IMR-90 (cell line): ENCODE measurements around the gene MS4A12. TPM values are rescaled to one million over a fixed set of nuclear protein-coding genes. Genes with fewer than 3 reads are reported as not detected.
"Not testable (repeated sequence)": the region's sequence is repeated elsewhere in the genome, so short reads cannot be mapped to it uniquely, and the experiment has no call there.

Experiments
- ATAC-seq: fragments of 200-7000 bp; cut with Tn5 transposase; 2 replicates; pipeline ENCODE4 v1.9.1; 2020; ENCODE audit warnings: low read depth, mild to moderate bottlenecking, moderate library complexity
- BruUV-seq: library from RNA; stranded (reverse); fragments of 400-500 nt; replicated peaks from 2 replicates; lab custom pipeline; 2021; lab: Mats Ljungman, UMichigan
- CTCF ChIA-PET: fragments of 300-600 bp; formaldehyde crosslinking; extraction: SDS; loops from one replicate; lab custom pipeline; 2021; ENCODE audit warnings: antibody characterized with exemption; lab: Yijun Ruan, JAX
- POLR2A ChIA-PET: fragments of 300-600 bp; sonication (Branson Sonifier 250); formaldehyde crosslinking; loops from one replicate; lab custom pipeline; 2022; ENCODE audit warnings: antibody characterized with exemption; ENCODE audit not compliant: unreplicated experiment; lab: Charles Lee
- DNase-seq: peaks from one replicate; pipeline ENCODE4 v3.0.0; 2013
- H2AFZ ChIP-seq: replicated peaks from 2 replicates; pipeline ENCODE3; 2013; ENCODE audit warnings: low read length, mild to moderate bottlenecking; ENCODE audit not compliant: poor library complexity
- H2AK5ac ChIP-seq: 2 replicates; pipeline ENCODE4 v1.6.1; 2013; ENCODE audit warnings: low read depth, low read length, inconsistent platforms
- H2AK9ac ChIP-seq: replicated peaks from 2 replicates; pipeline ENCODE3; 2013; ENCODE audit warnings: mild to moderate bottlenecking, low read depth, low read length, moderate library complexity; ENCODE audit not compliant: poor library complexity
- H2BK120ac ChIP-seq: 2 replicates; pipeline ENCODE4 v1.6.1; 2013; ENCODE audit warnings: low read depth, low read length, inconsistent platforms
- H2BK15ac ChIP-seq: 3 replicates; pipeline ENCODE4 v1.6.1; 2013; ENCODE audit warnings: low read depth, low read length, inconsistent platforms
- H2BK20ac ChIP-seq: 2 replicates; pipeline ENCODE4 v1.6.1; 2013; ENCODE audit warnings: low read depth, mild to moderate bottlenecking, inconsistent platforms, low read length, moderate library complexity
- H2BK5ac ChIP-seq: 2 replicates; pipeline ENCODE4 v1.6.1; 2013; ENCODE audit warnings: mild to moderate bottlenecking, low read depth, low read length, inconsistent platforms; ENCODE audit not compliant: poor library complexity, severe bottlenecking
- H3K14ac ChIP-seq: replicated peaks from 2 replicates; pipeline ENCODE4 v1.6.1; 2013; ENCODE audit warnings: low read depth, low read length, inconsistent platforms
- H3K18ac ChIP-seq: 2 replicates; pipeline ENCODE4 v1.6.1; 2013; ENCODE audit warnings: low read depth, low read length, control low read depth
- H3K23ac ChIP-seq: 2 replicates; pipeline ENCODE4 v1.6.1; 2013; ENCODE audit warnings: low read depth, low read length, inconsistent platforms
- H3K27ac ChIP-seq: 2 replicates; pipeline ENCODE4 v1.5.1; 2013; ENCODE audit warnings: mild to moderate bottlenecking, control low read depth, low read length; ENCODE audit not compliant: insufficient read depth
- H3K27me3 ChIP-seq: 2 replicates; pipeline ENCODE4 v1.6.1; 2013; ENCODE audit warnings: low read length; ENCODE audit not compliant: control insufficient read depth, insufficient read depth
- H3K36me3 ChIP-seq: 2 replicates; pipeline ENCODE4 v1.6.1; 2013; ENCODE audit warnings: low read length, mixed read lengths; ENCODE audit not compliant: control insufficient read depth, insufficient read depth
- H3K4ac ChIP-seq: 2 replicates; pipeline ENCODE4 v1.6.1; 2013; ENCODE audit warnings: low read depth, low read length, inconsistent platforms
- H3K4me1 ChIP-seq: 2 replicates; pipeline ENCODE4 v1.6.1; 2013; ENCODE audit warnings: low read length, mixed read lengths; ENCODE audit not compliant: control insufficient read depth, insufficient read depth
- H3K4me2 ChIP-seq: 2 replicates; pipeline ENCODE4 v1.6.1; 2013; ENCODE audit warnings: low read depth, mild to moderate bottlenecking, control low read depth, low read length, moderate library complexity
- H3K4me3 ChIP-seq: 2 replicates; pipeline ENCODE4 v1.5.1; 2013; ENCODE audit warnings: low read depth, mild to moderate bottlenecking, control low read depth, low read length, moderate library complexity; ENCODE audit not compliant: insufficient read depth
- H3K56ac ChIP-seq: 2 replicates; pipeline ENCODE4 v1.6.1; 2013; ENCODE audit warnings: low read length, inconsistent platforms; ENCODE audit not compliant: insufficient read depth; ENCODE audit errors: extremely low read depth
- H3K79me1 ChIP-seq, 2 experiments: 2 replicates each; pipeline ENCODE4 v1.6.1; 2013; ENCODE audit warnings: low read length in 2 of 2, inconsistent platforms in 1 of 2, low read depth in 1 of 2
- H3K9ac ChIP-seq: 2 replicates; pipeline ENCODE4 v1.6.1; 2013; ENCODE audit warnings: low read depth, low read length, control low read depth
- H3K9me1 ChIP-seq: 2 replicates; pipeline ENCODE4 v1.6.1; 2013; ENCODE audit warnings: low read length, inconsistent platforms; ENCODE audit not compliant: insufficient read depth
- H3K9me3 ChIP-seq: 2 replicates; pipeline ENCODE4 v1.6.1; 2013; ENCODE audit warnings: low read length; ENCODE audit not compliant: control insufficient read depth, insufficient read depth
- H4K20me1 ChIP-seq: 2 replicates; pipeline ENCODE4 v1.6.1; 2013; ENCODE audit warnings: low read length, inconsistent platforms; ENCODE audit not compliant: insufficient read depth
- H4K5ac ChIP-seq: 2 replicates; pipeline ENCODE4 v1.6.1; 2013; ENCODE audit warnings: mild to moderate bottlenecking, low read depth, low read length, control low read depth
- H4K8ac ChIP-seq, 2 experiments: 2 replicates each; pipeline ENCODE4 v1.6.1; 2013; ENCODE audit warnings: low read depth in 2 of 2, low read length in 2 of 2, control low read depth in 1 of 2, inconsistent platforms in 1 of 2
- H4K91ac ChIP-seq: 2 replicates; pipeline ENCODE4 v1.6.1; 2013; ENCODE audit warnings: low read depth, low read length, inconsistent platforms; ENCODE audit not compliant: insufficient read depth
- WGBS, 2 experiments: methylation state at CpG; one replicate each; pipeline versions ENCODE4 v1.1.5 to v1.1.7; 2013; ENCODE audit warnings: missing lambda C conversion rate in 2 of 2; ENCODE audit not compliant: insufficient read length in 1 of 2; ENCODE audit errors: extremely low coverage in 2 of 2; 5-methylcytosine and 5-hydroxymethylcytosine counted together
- dilution Hi-C: fragments of 300-500 bp; cut with HindIII; formaldehyde crosslinking; loops from one replicate; pipeline ENCODE4 v1.14.3; 2018; ENCODE audit warnings: low sequenced_read_pairs; ENCODE audit not compliant: unreplicated experiment
- in situ Hi-C: fragments of 300-500 bp; cut with MboI; formaldehyde crosslinking; loops from 3 replicates; pipeline ENCODE4 v1.14.3; 2019; ENCODE audit warnings: low sequenced_read_pairs, inconsistent platforms, mixed read lengths
- intact Hi-C: fragments of 100-400 bp; cut with micrococcal nuclease; formaldehyde crosslinking; loops from 2 replicates; pipeline ENCODE4 v1.10.0; 2022
- polyA plus RNA-seq, 3 experiments: library from polyadenylated mRNA; depleted of rRNA; stranded (reverse); fragments of >200 nt; gene quantifications; 2 replicates each; pipeline ENCODE4 v1.2.3, GENCODE V29; 2012; ENCODE audit warnings: low replicate concordance in 1 of 3
- total RNA-seq: library from RNA; depleted of rRNA; stranded (reverse); fragments of >200 nt; gene quantifications from 2 replicates; pipeline ENCODE4 v1.2.3, GENCODE V29; 2012

The MS4A12 gene
- total and polyA plus RNA-seq, 2 of the 4 experiments (the other 2 are of a cell fraction) = not detected

DNA sequence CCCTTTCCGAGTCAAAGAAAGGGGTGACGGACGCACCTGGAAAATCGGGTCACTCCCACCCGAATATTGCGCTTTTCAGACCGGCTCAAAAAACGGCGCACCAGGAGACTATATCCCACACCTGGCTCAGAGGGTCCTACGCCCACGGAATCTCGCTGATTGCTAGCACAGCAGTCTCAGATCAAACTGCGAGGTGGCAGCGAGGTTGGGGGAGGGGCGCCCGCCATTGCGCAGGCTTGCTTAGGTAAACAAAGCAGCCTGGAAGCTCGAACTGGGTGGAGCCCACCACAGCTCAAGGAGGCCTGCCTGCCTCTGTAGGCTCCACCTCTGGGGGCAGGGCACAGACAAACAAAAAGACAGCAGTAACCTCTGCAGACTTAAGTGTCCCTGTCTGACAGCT is 39.8 kb downstream of the MS4A12 start:
- WGBS, 2 experiments = no CpG with 5 or more reads among the region's 18 CpGs
- BruUV-seq, H3K9ac ChIP-seq, H3K56ac ChIP-seq, dilution Hi-C loops, H2BK20ac ChIP-seq, H2BK120ac ChIP-seq, H2BK15ac ChIP-seq, POLR2A ChIA-PET, H3K36me3 ChIP-seq, H3K27me3 ChIP-seq, intact Hi-C loops, CTCF ChIA-PET, H4K8ac ChIP-seq, H4K91ac ChIP-seq, H2AFZ ChIP-seq, DNase-seq, H3K9me1 ChIP-seq, H4K5ac ChIP-seq, H2AK9ac ChIP-seq, in situ Hi-C loops, H3K4me2 ChIP-seq, ATAC-seq, H3K79me1 ChIP-seq, H3K18ac ChIP-seq, H3K14ac ChIP-seq, H2BK5ac ChIP-seq, H3K27ac ChIP-seq, H3K23ac ChIP-seq, H2AK5ac ChIP-seq, H3K4me3 ChIP-seq, H4K20me1 ChIP-seq, H3K4ac ChIP-seq, H3K9me3 ChIP-seq, H3K4me1 ChIP-seq: not testable (repeated sequence)

DNA sequence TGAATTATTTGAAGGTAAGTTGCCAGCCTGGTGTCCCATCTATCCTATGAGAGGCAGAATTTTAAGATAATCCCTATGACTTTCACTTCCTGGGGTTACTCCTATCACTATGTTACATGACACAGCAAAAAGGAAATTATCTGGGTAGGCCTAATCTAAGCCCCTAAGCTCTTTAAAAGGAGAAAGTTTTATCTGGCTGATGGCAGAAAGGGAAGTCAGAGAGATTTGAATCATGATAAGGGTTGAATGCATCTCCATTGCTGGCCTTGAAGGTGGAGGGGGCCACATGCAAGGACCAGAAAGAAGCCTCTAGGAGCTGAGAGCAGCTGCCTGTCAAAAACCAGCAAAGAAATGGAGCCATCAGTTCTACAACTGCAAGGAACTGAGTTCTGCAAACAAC is 46.0 kb downstream of the MS4A12 start:
- H3K9me3 ChIP-seq, H4K91ac ChIP-seq, H4K8ac ChIP-seq, H3K4me3 ChIP-seq, POLR2A ChIA-PET, H3K27me3 ChIP-seq, H3K23ac ChIP-seq, H3K4me2 ChIP-seq, H3K14ac ChIP-seq, in situ Hi-C loops, H2BK120ac ChIP-seq, ATAC-seq, H3K9ac ChIP-seq, CTCF ChIA-PET, H3K4me1 ChIP-seq, H2AFZ ChIP-seq, H3K18ac ChIP-seq, H3K79me1 ChIP-seq, H2AK9ac ChIP-seq, H3K56ac ChIP-seq, H2BK5ac ChIP-seq, H2AK5ac ChIP-seq, H2BK15ac ChIP-seq, H4K5ac ChIP-seq, DNase-seq, H2BK20ac ChIP-seq, intact Hi-C loops, H3K27ac ChIP-seq, H3K9me1 ChIP-seq, H4K20me1 ChIP-seq, BruUV-seq, H3K36me3 ChIP-seq, dilution Hi-C loops, H3K4ac ChIP-seq: not testable (repeated sequence)
